GM23248 (cell line): ENCODE results near the gene ZNF365.

ENCODE experiments used
- EZH2 ChIP-seq: fragments of 200-600 bp; sonication (generic); IDR thresholded peaks from 2 replicates; pipeline ENCODE4 v1.6.1; 2018; ENCODE audit warnings: antibody characterized with exemption, mild to moderate bottlenecking; ENCODE audit not compliant: insufficient read depth, poor library complexity, severe bottlenecking
- EZH2phosphoT487 ChIP-seq: fragments of 200-600 bp; sonication (generic); IDR thresholded peaks from 2 replicates; pipeline ENCODE4 v1.6.1; 2018; ENCODE audit warnings: antibody characterized with exemption, moderate library complexity, mild to moderate bottlenecking, low read depth; ENCODE audit not compliant: insufficient read depth

DNA sequence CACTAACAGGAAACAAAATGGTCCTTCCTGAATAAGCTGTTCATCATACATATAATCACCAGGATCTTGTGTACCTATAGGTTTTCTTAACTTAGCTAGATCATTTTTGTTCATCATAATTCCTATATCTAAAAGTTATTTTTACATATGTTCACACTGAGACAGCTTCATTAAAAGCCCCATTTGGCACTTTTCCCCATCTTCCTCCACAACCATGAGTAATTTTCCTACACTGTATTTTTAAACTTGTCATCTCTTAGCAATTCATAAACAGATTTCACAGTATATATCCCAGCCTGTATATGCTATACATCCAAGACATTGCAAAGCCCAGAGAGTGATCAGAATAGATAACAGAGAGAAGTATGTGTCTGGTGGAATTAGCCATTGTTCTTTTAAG is 28.3 kb downstream of the ZNF365 start:
- TF ChIP-seq EZH2 (no peak), EZH2phosphoT487 (no peak)
